Loucy (cell line): ENCODE results near the gene POLR3A.

Experiments
- EZH2phosphoT487 ChIP-seq: fragments of 200-600 bp; IDR thresholded peaks from 2 replicates; pipeline ENCODE4 v1.6.1; 2018; ENCODE audit warnings: antibody characterized with exemption, mild to moderate bottlenecking, moderate library complexity, borderline replicate concordance
- TF ChIP-seq, protein P1 (sequence below): fragments of 200-600 bp; sonication (generic); conservative IDR thresholded peaks from 2 replicates; pipeline ENCODE4 v1.5.1; 2014; ENCODE audit warnings: mild to moderate bottlenecking, antibody characterized with exemption, low read length

DNA sequence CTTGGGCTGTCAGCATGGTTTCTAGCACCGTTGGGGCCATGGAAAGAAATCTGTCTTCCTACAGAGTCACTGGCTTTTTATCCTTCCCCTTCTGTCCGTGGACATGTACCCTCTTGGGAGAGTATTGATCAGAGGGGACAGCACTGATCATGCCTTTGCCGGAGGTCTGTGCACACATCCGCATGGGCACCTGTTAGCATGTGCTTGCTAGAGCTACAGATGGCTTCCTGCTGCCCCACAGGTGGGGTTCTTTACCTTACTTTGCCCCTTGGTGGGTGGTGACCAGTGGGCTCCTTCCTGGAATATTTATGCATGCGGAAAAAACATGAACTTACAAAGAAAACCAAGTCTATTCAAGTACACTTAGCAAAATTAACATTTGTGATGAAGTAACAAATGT is 29.2 kb upstream of the POLR3A start:
- TF ChIP-seq, protein P1, sequence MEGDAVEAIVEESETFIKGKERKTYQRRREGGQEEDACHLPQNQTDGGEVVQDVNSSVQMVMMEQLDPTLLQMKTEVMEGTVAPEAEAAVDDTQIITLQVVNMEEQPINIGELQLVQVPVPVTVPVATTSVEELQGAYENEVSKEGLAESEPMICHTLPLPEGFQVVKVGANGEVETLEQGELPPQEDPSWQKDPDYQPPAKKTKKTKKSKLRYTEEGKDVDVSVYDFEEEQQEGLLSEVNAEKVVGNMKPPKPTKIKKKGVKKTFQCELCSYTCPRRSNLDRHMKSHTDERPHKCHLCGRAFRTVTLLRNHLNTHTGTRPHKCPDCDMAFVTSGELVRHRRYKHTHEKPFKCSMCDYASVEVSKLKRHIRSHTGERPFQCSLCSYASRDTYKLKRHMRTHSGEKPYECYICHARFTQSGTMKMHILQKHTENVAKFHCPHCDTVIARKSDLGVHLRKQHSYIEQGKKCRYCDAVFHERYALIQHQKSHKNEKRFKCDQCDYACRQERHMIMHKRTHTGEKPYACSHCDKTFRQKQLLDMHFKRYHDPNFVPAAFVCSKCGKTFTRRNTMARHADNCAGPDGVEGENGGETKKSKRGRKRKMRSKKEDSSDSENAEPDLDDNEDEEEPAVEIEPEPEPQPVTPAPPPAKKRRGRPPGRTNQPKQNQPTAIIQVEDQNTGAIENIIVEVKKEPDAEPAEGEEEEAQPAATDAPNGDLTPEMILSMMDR: no peak
- no peak for TF ChIP-seq EZH2phosphoT487
